Measurements from ENCODE around the gene PTGDS. TPM values are rescaled to one million over a fixed set of nuclear protein-coding genes. Genes with fewer than 3 reads are reported as not detected.

Gene PTGDS
- total and polyA plus RNA-seq, 12 donors: 1,129 to 5,119 (median 3,777) TPM

GRCh38 chr9:136992819-136993369 lies 15.6 kb downstream of the PTGDS start:
- Histone ChIP-seq H3K4me3 (peak overlapping the region; percentile 67 to 98 (median 90)), H3K27me3 (peaks cover 0 to 41% (median 17%) of the 10 kb centered on the region in 7 donors), H3K9me3 (peaks cover 0 to 8% (median 0%) of the 10 kb centered on the region in 11 donors), H3K36me3 (peaks cover 0 to 13% (median 0%) of the 10 kb centered on the region in 9 donors), H3K27ac (peak overlapping the region in 9 of 10 donors; percentile 79 to 94 (median 88)), H3K4me1 (peaks cover 8 to 62% (median 48%) of the 10 kb centered on the region in 9 donors)
- ATAC-seq (no peak), DNase-seq (no peak)
- TF ChIP-seq CTCF (IDR thresholded peaks at IDR 0.05): no peak
- intact Hi-C loops (cut with DNase I): loop anchor here in 4 of 10 donors (5.0 kb wide), 1 partner anchor 46 kb away; the partner anchor contains the start of gene C8G (in 4 of the 4)
- 50 to 51% methylated on average over 18 of the region's 18 CpGs for whole genome bisulfite sequencing, 2 donors

GRCh38 chr9:136994180-136994887 lies 17.0 kb downstream of the PTGDS start:
- 56 to 65% methylated on average over 54 of the region's 54 CpGs for WGBS, 2 donors
- H3K4me1 ChIP-seq: peaks cover 8 to 71% (median 49%) of the 10 kb centered on the region in 9 donors
- peaks cover 0 to 8% (median 0%) of the 10 kb centered on the region in 11 donors for H3K9me3 ChIP-seq
- intact Hi-C loops (cut with DNase I): loop anchor here in 4 of 10 donors (5.0 kb wide), 1 partner anchor 47 kb away; the partner anchor contains the start of gene C8G (in 4 of the 4)
- no peak for TF ChIP-seq CTCF (IDR thresholded peaks at IDR 0.05)
- peaks cover 0 to 41% (median 17%) of the 10 kb centered on the region in 7 donors for H3K27me3 ChIP-seq
- H3K27ac ChIP-seq: peak overlapping the region in 2 of 10 donors; percentile 46 to 81
- ATAC-seq (no peak), DNase-seq (no peak)
- peak overlapping the region in 8 of 10 donors; percentile 9 to 47 (median 30) for H3K4me3 ChIP-seq
- peaks cover 0 to 13% (median 0%) of the 10 kb centered on the region in 9 donors for H3K36me3 ChIP-seq

DNA sequence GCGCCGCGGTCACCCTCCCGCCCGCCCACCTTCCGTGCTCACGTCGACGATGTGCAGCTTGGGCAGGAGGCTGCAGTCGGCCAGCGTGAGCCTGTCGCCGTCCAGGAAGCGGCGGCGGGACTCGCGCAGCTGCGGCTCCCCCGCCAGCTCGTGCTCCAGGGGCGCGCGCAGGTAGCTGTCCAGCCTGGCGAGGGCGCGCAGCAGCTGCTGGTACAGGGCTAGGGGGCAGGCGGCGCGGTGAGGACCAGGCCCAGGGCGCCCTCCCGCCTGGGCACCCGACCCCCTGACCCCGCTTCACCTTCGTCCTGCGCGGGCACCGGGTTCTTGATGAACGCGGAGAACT lies 17.6 kb downstream of the PTGDS start:
- WGBS, 2 donors: 15 to 27% methylated on average over 40 of the region's 40 CpGs
- H3K27ac ChIP-seq: peak overlapping the region in 5 of 10 donors; percentile 16 to 81 (median 46)
- H3K27me3 ChIP-seq: peaks cover 0 to 41% (median 17%) of the 10 kb centered on the region in 7 donors
- H3K9me3 ChIP-seq: peaks cover 0 to 8% (median 0%) of the 10 kb centered on the region in 11 donors
- H3K36me3 ChIP-seq: peaks cover 0 to 13% (median 0%) of the 10 kb centered on the region in 9 donors
- peaks cover 8 to 76% (median 49%) of the 10 kb centered on the region in 9 donors for H3K4me1 ChIP-seq
- ATAC-seq (no peak), DNase-seq (no peak)
- peak overlapping the region in 8 of 10 donors; percentile 9 to 47 (median 30) for H3K4me3 ChIP-seq
- TF ChIP-seq CTCF (IDR thresholded peaks at IDR 0.05): no peak
- intact Hi-C loops (cut with DNase I): loop anchor here in 5 of 10 donors (5.0 kb wide), 1 partner anchor 48 kb away; the partner anchor contains the start of gene C8G (in 5 of the 5)

DNA sequence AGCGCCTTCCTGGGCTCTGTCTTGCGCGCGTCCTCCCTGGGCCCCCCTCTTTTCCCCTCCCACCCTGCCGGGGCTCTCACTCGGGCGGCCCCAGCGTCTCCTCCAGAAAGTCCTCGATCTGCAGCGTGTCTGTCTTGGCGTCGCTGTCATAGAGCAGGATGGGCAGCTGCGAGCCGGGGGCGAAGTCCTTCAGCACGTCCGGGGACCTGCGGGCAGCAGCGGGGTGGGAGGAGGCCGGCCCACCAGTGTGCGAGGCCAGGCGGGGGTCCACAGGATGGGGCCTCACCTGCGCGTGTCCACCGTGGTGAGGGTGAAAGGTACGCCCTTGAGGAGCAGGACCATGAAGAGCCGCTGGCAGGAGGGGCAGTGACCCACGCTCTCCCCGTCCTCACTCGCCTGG lies 18.1 kb downstream of the PTGDS start:
- peaks cover 0 to 41% (median 17%) of the 10 kb centered on the region in 7 donors for H3K27me3 ChIP-seq
- 21 to 29% methylated on average over 30 of the region's 30 CpGs for WGBS, 2 donors
- DNase-seq (no peak), ATAC-seq (no peak)
- peak overlapping the region in 5 of 10 donors; percentile 16 to 81 (median 46) for H3K27ac ChIP-seq
- peak overlapping the region in 9 of 10 donors; percentile 9 to 47 (median 30) for H3K4me3 ChIP-seq
- H3K4me1 ChIP-seq: peaks cover 8 to 81% (median 49%) of the 10 kb centered on the region in 9 donors
- peaks cover 0 to 13% (median 0%) of the 10 kb centered on the region in 9 donors for H3K36me3 ChIP-seq
- peaks cover 0 to 7% (median 0%) of the 10 kb centered on the region in 11 donors for H3K9me3 ChIP-seq
- intact Hi-C loops (cut with DNase I): loop anchor here in 1 of 10 donors (5.0 kb wide), 1 partner anchor 48 kb away; the partner anchor contains the start of gene C8G
- no peak for TF ChIP-seq CTCF (IDR thresholded peaks at IDR 0.05)

All from heart right ventricle (tissue), 16 donors.